IMR-90 (cell line): ENCODE measurements around the gene TEDC2. TPM values are rescaled to one million over a fixed set of nuclear protein-coding genes. Genes with fewer than 3 reads are reported as not detected.

Experiments
- ATAC-seq: fragments of 200-7000 bp; cut with Tn5 transposase; 2 replicates; pipeline ENCODE4 v1.9.1; 2020; ENCODE audit warnings: low read depth, mild to moderate bottlenecking, moderate library complexity
- BruUV-seq: library from RNA; stranded (reverse); fragments of 400-500 nt; replicated peaks from 2 replicates; lab custom pipeline; 2021; lab: Mats Ljungman, UMichigan
- CTCF ChIA-PET: fragments of 300-600 bp; formaldehyde crosslinking; extraction: SDS; loops from one replicate; lab custom pipeline; 2021; ENCODE audit warnings: antibody characterized with exemption; lab: Yijun Ruan, JAX
- POLR2A ChIA-PET: fragments of 300-600 bp; sonication (Branson Sonifier 250); formaldehyde crosslinking; loops from one replicate; lab custom pipeline; 2022; ENCODE audit warnings: antibody characterized with exemption; ENCODE audit not compliant: unreplicated experiment; lab: Charles Lee
- DNase-seq: peaks from one replicate; pipeline ENCODE4 v3.0.0; 2013
- H2AFZ ChIP-seq: replicated peaks from 2 replicates; pipeline ENCODE3; 2013; ENCODE audit warnings: low read length, mild to moderate bottlenecking; ENCODE audit not compliant: poor library complexity
- H2AK5ac ChIP-seq: 2 replicates; pipeline ENCODE4 v1.6.1; 2013; ENCODE audit warnings: low read depth, low read length, inconsistent platforms
- H2AK9ac ChIP-seq: replicated peaks from 2 replicates; pipeline ENCODE3; 2013; ENCODE audit warnings: mild to moderate bottlenecking, low read depth, low read length, moderate library complexity; ENCODE audit not compliant: poor library complexity
- H2BK120ac ChIP-seq: 2 replicates; pipeline ENCODE4 v1.6.1; 2013; ENCODE audit warnings: low read depth, low read length, inconsistent platforms
- H2BK15ac ChIP-seq: 3 replicates; pipeline ENCODE4 v1.6.1; 2013; ENCODE audit warnings: low read depth, low read length, inconsistent platforms
- H2BK20ac ChIP-seq: 2 replicates; pipeline ENCODE4 v1.6.1; 2013; ENCODE audit warnings: low read depth, mild to moderate bottlenecking, inconsistent platforms, low read length, moderate library complexity
- H2BK5ac ChIP-seq: 2 replicates; pipeline ENCODE4 v1.6.1; 2013; ENCODE audit warnings: mild to moderate bottlenecking, low read depth, low read length, inconsistent platforms; ENCODE audit not compliant: poor library complexity, severe bottlenecking
- H3K14ac ChIP-seq: replicated peaks from 2 replicates; pipeline ENCODE4 v1.6.1; 2013; ENCODE audit warnings: low read depth, low read length, inconsistent platforms
- H3K18ac ChIP-seq: 2 replicates; pipeline ENCODE4 v1.6.1; 2013; ENCODE audit warnings: low read depth, low read length, control low read depth
- H3K23ac ChIP-seq: 2 replicates; pipeline ENCODE4 v1.6.1; 2013; ENCODE audit warnings: low read depth, low read length, inconsistent platforms
- H3K27ac ChIP-seq: 2 replicates; pipeline ENCODE4 v1.5.1; 2013; ENCODE audit warnings: mild to moderate bottlenecking, control low read depth, low read length; ENCODE audit not compliant: insufficient read depth
- H3K27me3 ChIP-seq: 2 replicates; pipeline ENCODE4 v1.6.1; 2013; ENCODE audit warnings: low read length; ENCODE audit not compliant: control insufficient read depth, insufficient read depth
- H3K36me3 ChIP-seq: 2 replicates; pipeline ENCODE4 v1.6.1; 2013; ENCODE audit warnings: low read length, mixed read lengths; ENCODE audit not compliant: control insufficient read depth, insufficient read depth
- H3K4ac ChIP-seq: 2 replicates; pipeline ENCODE4 v1.6.1; 2013; ENCODE audit warnings: low read depth, low read length, inconsistent platforms
- H3K4me1 ChIP-seq: 2 replicates; pipeline ENCODE4 v1.6.1; 2013; ENCODE audit warnings: low read length, mixed read lengths; ENCODE audit not compliant: control insufficient read depth, insufficient read depth
- H3K4me2 ChIP-seq: 2 replicates; pipeline ENCODE4 v1.6.1; 2013; ENCODE audit warnings: low read depth, mild to moderate bottlenecking, control low read depth, low read length, moderate library complexity
- H3K4me3 ChIP-seq: 2 replicates; pipeline ENCODE4 v1.5.1; 2013; ENCODE audit warnings: low read depth, mild to moderate bottlenecking, control low read depth, low read length, moderate library complexity; ENCODE audit not compliant: insufficient read depth
- H3K56ac ChIP-seq: 2 replicates; pipeline ENCODE4 v1.6.1; 2013; ENCODE audit warnings: low read length, inconsistent platforms; ENCODE audit not compliant: insufficient read depth; ENCODE audit errors: extremely low read depth
- H3K79me1 ChIP-seq, 2 experiments: 2 replicates each; pipeline ENCODE4 v1.6.1; 2013; ENCODE audit warnings: low read length in 2 of 2, inconsistent platforms in 1 of 2, low read depth in 1 of 2
- H3K9ac ChIP-seq: 2 replicates; pipeline ENCODE4 v1.6.1; 2013; ENCODE audit warnings: low read depth, low read length, control low read depth
- H3K9me1 ChIP-seq: 2 replicates; pipeline ENCODE4 v1.6.1; 2013; ENCODE audit warnings: low read length, inconsistent platforms; ENCODE audit not compliant: insufficient read depth
- H3K9me3 ChIP-seq: 2 replicates; pipeline ENCODE4 v1.6.1; 2013; ENCODE audit warnings: low read length; ENCODE audit not compliant: control insufficient read depth, insufficient read depth
- H4K20me1 ChIP-seq: 2 replicates; pipeline ENCODE4 v1.6.1; 2013; ENCODE audit warnings: low read length, inconsistent platforms; ENCODE audit not compliant: insufficient read depth
- H4K5ac ChIP-seq: 2 replicates; pipeline ENCODE4 v1.6.1; 2013; ENCODE audit warnings: mild to moderate bottlenecking, low read depth, low read length, control low read depth
- H4K8ac ChIP-seq, 2 experiments: 2 replicates each; pipeline ENCODE4 v1.6.1; 2013; ENCODE audit warnings: low read depth in 2 of 2, low read length in 2 of 2, control low read depth in 1 of 2, inconsistent platforms in 1 of 2
- H4K91ac ChIP-seq: 2 replicates; pipeline ENCODE4 v1.6.1; 2013; ENCODE audit warnings: low read depth, low read length, inconsistent platforms; ENCODE audit not compliant: insufficient read depth
- BHLHE40 ChIP-seq: fragments of 150-350 bp; IDR thresholded peaks from 2 replicates; pipeline ENCODE4 v1.6.1; 2016; ENCODE audit warnings: mild to moderate bottlenecking, low read depth, low read length
- CEBPB ChIP-seq: IDR thresholded peaks from 2 replicates; pipeline ENCODE4 v1.6.1; 2012; ENCODE audit warnings: low read depth, low read length, improper control_type of control experiment
- CHD1 ChIP-seq: IDR thresholded peaks from 2 replicates; pipeline ENCODE4 v1.6.1; 2012; ENCODE audit warnings: low read depth, low read length, improper control_type of control experiment
- CTCF ChIP-seq: conservative IDR thresholded peaks from 2 replicates; pipeline ENCODE4 v1.5.1; 2012; ENCODE audit warnings: mild to moderate bottlenecking, low read depth, low read length, improper control_type of control experiment
- ELK1 ChIP-seq: fragments of 150-350 bp; IDR thresholded peaks from 2 replicates; pipeline ENCODE4 v1.6.1; 2016; ENCODE audit warnings: low read depth, mild to moderate bottlenecking, low read length, moderate library complexity, borderline replicate concordance
- FOS ChIP-seq: fragments of 150-350 bp; IDR thresholded peaks from 2 replicates; pipeline ENCODE4 v1.6.1; 2016; ENCODE audit warnings: low read depth, low read length
- MAFK ChIP-seq: IDR thresholded peaks from 2 replicates; pipeline ENCODE4 v1.6.1; 2012; ENCODE audit warnings: low read depth, low read length, improper control_type of control experiment
- MAZ ChIP-seq: IDR thresholded peaks from 2 replicates; pipeline ENCODE4 v1.6.1; 2012; ENCODE audit warnings: low read depth, mild to moderate bottlenecking, low read length, improper control_type of control experiment, moderate library complexity, borderline replicate concordance
- MXI1 ChIP-seq: IDR thresholded peaks from 2 replicates; pipeline ENCODE4 v1.6.1; 2012; ENCODE audit warnings: low read depth, mild to moderate bottlenecking, low read length, moderate library complexity, borderline replicate concordance
- NFE2L2 ChIP-seq: fragments of 150-350 bp; IDR thresholded peaks from 2 replicates; pipeline ENCODE4 v1.6.1; 2016; ENCODE audit warnings: low read depth, mild to moderate bottlenecking, low read length
- POLR2A ChIP-seq: IDR thresholded peaks from 2 replicates; pipeline ENCODE4 v1.6.1; 2012; ENCODE audit warnings: mild to moderate bottlenecking, low read depth, low read length
- RAD21 ChIP-seq: IDR thresholded peaks from 2 replicates; pipeline ENCODE4 v1.6.1; 2012; ENCODE audit warnings: low read length, improper control_type of control experiment
- RCOR1 ChIP-seq: IDR thresholded peaks from 2 replicates; pipeline ENCODE4 v1.6.1; 2012; ENCODE audit warnings: mild to moderate bottlenecking, low read length, improper control_type of control experiment; ENCODE audit not compliant: insufficient replicate concordance
- RFX5 ChIP-seq: IDR thresholded peaks from 2 replicates; pipeline ENCODE4 v1.8.0; 2012; ENCODE audit warnings: low read depth, mild to moderate bottlenecking, low read length, moderate library complexity
- SMC3 ChIP-seq: fragments of 150-350 bp; IDR thresholded peaks from 2 replicates; pipeline ENCODE4 v1.6.1; 2016; ENCODE audit warnings: low read depth, mild to moderate bottlenecking, antibody characterized with exemption, low read length, moderate library complexity
- USF2 ChIP-seq: fragments of 150-350 bp; IDR thresholded peaks from 2 replicates; pipeline ENCODE4 v1.6.1; 2017; ENCODE audit warnings: mild to moderate bottlenecking, antibody characterized with exemption, low read length, low read depth
- WGBS, 2 experiments: methylation state at CpG; one replicate each; pipeline versions ENCODE4 v1.1.5 to v1.1.7; 2013; ENCODE audit warnings: missing lambda C conversion rate in 2 of 2; ENCODE audit not compliant: insufficient read length in 1 of 2; ENCODE audit errors: extremely low coverage in 2 of 2; 5-methylcytosine and 5-hydroxymethylcytosine counted together
- dilution Hi-C: fragments of 300-500 bp; cut with HindIII; formaldehyde crosslinking; loops from one replicate; pipeline ENCODE4 v1.14.3; 2018; ENCODE audit warnings: low sequenced_read_pairs; ENCODE audit not compliant: unreplicated experiment
- in situ Hi-C: fragments of 300-500 bp; cut with MboI; formaldehyde crosslinking; loops from 3 replicates; pipeline ENCODE4 v1.14.3; 2019; ENCODE audit warnings: low sequenced_read_pairs, inconsistent platforms, mixed read lengths
- intact Hi-C: fragments of 100-400 bp; cut with micrococcal nuclease; formaldehyde crosslinking; loops from 2 replicates; pipeline ENCODE4 v1.10.0; 2022
- polyA plus RNA-seq, 3 experiments: library from polyadenylated mRNA; depleted of rRNA; stranded (reverse); fragments of >200 nt; gene quantifications; 2 replicates each; pipeline ENCODE4 v1.2.3, GENCODE V29; 2012; ENCODE audit warnings: low replicate concordance in 1 of 3
- total RNA-seq: library from RNA; depleted of rRNA; stranded (reverse); fragments of >200 nt; gene quantifications from 2 replicates; pipeline ENCODE4 v1.2.3, GENCODE V29; 2012

TEDC2 gene
- total and polyA plus RNA-seq, 2 of the 4 experiments (the other 2 are of a cell fraction) = 3.6 to 7.3 TPM

- H2AFZ ChIP-seq = no peak overlapping the region
- intact Hi-C loops = no loop called here
Measured at GRCh38 chr16:2499454-2499853, 39.5 kb downstream of the TEDC2 start.

More at GRCh38 chr16:2499454-2499853, 39.5 kb downstream of the TEDC2 start:
- CTCF ChIA-PET = no interaction called here
- Histone ChIP-seq H2AK5ac (no peak overlapping the region), H3K14ac (no peak overlapping the region), H3K27ac (no peak overlapping the region), H3K27me3 (no peaks in the 10 kb centered on the region), H4K8ac (no peak overlapping the region), H3K4ac (no peak overlapping the region), H3K9me3 (no peaks in the 10 kb centered on the region), H3K4me2 (no peak overlapping the region), H2BK120ac (no peak overlapping the region), H4K5ac (no peak overlapping the region), H3K79me1 (peaks cover 3 to 21% of the 10 kb centered on the region in 2 experiments; a peak in 2 of 4 replicates), H3K4me1 (peaks cover 9% of the 10 kb centered on the region), H2AK9ac (no peak overlapping the region), H4K20me1 (peaks cover 17% of the 10 kb centered on the region), H2BK5ac (no peak overlapping the region), H2BK20ac (no peak overlapping the region), H2BK15ac (no peak overlapping the region), H4K91ac (no peak overlapping the region), H3K4me3 (no peak overlapping the region), H3K23ac (no peak overlapping the region), H3K9ac (no peak overlapping the region), H3K9me1 (no peaks in the 10 kb centered on the region), H3K36me3 (peaks cover 19% of the 10 kb centered on the region; the same call in 1 of the 2 replicates), H3K56ac (no peak overlapping the region), H3K18ac (no peak overlapping the region)
- in situ Hi-C loops (loop anchor here (5.0 kb wide), 1 partner anchor 157 kb away; the partner anchor contains the start of gene ABCA3), dilution Hi-C loops (no loop called here)
- DNase-seq = no peak
- no CpG with 5 or more reads among the region's 6 CpGs for WGBS, 2 experiments
- TF ChIP-seq MXI1 (no peak), USF2 (no peak), CHD1 (no peak), CEBPB (no peak), RFX5 (no peak), CTCF (no peak), NFE2L2 (no peak), SMC3 (no peak), MAZ (no peak), BHLHE40 (no peak), FOS (no peak), ELK1 (no peak), MAFK (no peak), POLR2A (no peak), RCOR1 (no peak), RAD21 (no peak)
- BruUV-seq = no TSS peak
- ATAC-seq = no peak
- POLR2A ChIA-PET = no interaction called here
